Myocyte (in vitro differentiated cells): ENCODE results near the gene TMEFF1. TPM values are rescaled to one million over a fixed set of nuclear protein-coding genes. Genes with fewer than 3 reads are reported as not detected.
"Not testable (repeated sequence)": the region's sequence is repeated elsewhere in the genome, so short reads cannot be mapped to it uniquely, and the experiment has no call there.

Source experiments
- DNase-seq: peaks from one replicate; pipeline ENCODE4 v3.0.0-alpha.2; 2012; ENCODE audit warnings: low read depth
- total RNA-seq: library from RNA; depleted of rRNA; stranded (reverse); fragments of >200 nt; gene quantifications from 2 replicates; pipeline ENCODE4 v1.2.3, GENCODE V29; 2014

The TMEFF1 gene
- total RNA-seq, 1 donor from 2014 or later, result 5.6 TPM

GRCh38 chr9:100486479-100487176 lies 13.7 kb downstream of the TMEFF1 start:
- no peak for DNase-seq

- no peak for DNase-seq
Measured at GRCh38 chr9:100488177-100488576, 15.2 kb downstream of the TMEFF1 start.

DNA sequence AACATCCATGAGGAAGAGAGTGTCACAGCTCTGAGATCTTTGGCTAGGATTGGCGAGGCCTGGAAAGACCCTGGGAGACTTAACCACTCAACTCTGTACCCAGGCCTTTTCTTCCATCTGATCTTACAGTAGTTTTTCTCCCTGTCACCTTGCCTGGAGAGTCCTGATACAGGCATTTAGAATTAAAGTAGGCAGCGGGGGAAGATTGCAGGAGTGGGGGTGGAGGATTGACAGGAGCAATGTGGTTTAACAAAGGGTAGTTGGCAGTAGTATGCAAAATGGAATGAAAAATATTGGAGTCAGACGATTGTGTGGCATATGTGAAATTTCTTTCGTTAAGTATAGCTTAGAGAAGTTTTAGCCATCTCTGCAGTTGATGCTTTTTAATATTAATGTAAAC lies 16.9 kb downstream of the TMEFF1 start:
- DNase-seq, result no peak

DNA sequence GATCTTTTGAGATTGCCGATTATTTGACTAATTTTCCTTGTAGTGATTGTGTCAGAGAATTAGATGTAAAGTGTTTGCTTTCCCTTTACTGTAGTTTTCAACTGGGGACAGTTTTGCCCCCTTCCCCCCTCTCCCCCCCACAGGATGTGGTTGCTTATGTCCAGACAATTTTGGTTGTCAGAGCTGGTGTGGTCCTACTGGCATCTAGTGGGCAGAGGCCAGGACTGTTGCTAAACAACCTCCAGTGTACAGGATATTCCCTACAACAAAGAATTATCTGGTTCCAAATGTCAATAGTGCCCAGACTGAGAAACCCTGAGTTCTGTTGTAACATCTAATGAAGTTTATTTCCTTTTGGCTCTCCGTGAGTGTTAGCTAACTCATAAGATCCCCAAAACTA lies 20.0 kb downstream of the TMEFF1 start:
- peak; percentile 47 for DNase-seq

- no peak for DNase-seq
Measured at GRCh38 chr9:100498592-100498991, 25.6 kb downstream of the TMEFF1 start.

DNA sequence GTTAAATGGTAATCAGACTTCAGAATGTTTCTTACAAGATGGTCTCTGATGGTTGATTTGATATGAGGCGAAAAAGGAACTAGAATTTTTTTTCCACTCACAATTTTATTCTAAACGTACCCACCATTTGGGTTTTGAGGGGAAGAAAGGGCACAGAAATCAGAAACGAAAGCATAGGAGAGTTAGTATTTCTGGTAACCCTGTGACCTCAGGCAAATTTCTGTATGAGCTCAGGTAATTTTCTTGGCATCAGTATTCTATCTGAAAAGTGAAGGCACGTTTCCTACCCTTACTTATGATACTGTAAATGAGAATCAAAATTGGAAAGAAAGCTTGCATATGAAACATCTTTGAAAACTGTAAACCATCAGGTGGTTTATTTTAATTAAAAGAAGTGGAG lies 26.5 kb downstream of the TMEFF1 start:
- no peak for DNase-seq

GRCh38 chr9:100499866-100500265 lies 26.9 kb downstream of the TMEFF1 start:
- no peak for DNase-seq

DNA sequence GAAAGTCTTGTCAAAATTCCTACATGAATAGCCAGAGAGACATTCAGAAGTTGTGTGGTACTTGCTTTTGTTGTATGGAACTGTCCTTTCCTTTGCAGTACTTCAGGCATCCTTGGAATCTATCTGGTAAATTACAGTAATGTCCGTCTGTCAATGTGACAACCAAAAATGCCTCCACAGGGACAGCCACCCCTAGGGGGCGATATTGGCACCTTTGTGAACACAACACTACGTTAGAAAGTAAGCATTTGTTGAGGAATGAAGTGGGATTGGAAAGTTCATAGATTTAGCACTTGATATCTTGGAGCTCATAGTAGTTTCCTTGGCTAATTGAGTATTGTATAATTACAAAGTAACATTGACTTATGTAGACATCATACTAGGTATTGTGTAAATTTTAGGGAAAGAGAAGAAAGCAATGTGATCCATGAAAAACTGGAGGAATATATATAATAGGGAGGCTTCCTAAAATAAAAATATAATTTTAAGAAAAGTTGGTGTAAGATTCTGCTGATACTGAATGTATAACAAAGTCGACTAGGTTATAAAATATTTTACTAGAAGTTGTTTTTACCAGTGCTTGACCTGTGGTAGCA lies 32.7 kb downstream of the TMEFF1 start:
- DNase-seq, result peak; percentile 83

GRCh38 chr9:100507350-100507749 lies 34.4 kb downstream of the TMEFF1 start:
- DNase-seq, result peak; percentile 22

DNA sequence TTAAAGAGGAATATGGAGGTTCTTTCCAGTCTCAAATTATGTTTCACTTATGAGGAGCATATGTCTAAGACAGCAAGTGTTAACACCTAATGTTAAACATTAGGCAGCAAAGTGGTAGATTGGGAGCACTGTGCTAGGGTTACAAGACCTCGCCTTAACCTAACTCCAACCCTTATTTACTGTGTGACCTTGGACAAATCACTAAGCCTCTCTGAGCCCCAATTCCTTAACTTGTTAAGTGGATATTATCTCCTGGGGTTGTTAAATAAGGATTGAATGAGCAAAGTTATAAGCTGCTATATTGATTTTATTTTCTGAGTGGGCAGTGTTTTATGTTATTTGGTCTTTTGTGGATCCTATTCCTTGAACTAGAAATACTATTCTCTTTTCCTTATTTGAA lies 38.3 kb downstream of the TMEFF1 start:
- no peak for DNase-seq

- no peak for DNase-seq
Measured at GRCh38 chr9:100515578-100516494, 42.9 kb downstream of the TMEFF1 start.

GRCh38 chr9:100521282-100521681 lies 48.3 kb downstream of the TMEFF1 start:
- DNase-seq, result no peak

DNA sequence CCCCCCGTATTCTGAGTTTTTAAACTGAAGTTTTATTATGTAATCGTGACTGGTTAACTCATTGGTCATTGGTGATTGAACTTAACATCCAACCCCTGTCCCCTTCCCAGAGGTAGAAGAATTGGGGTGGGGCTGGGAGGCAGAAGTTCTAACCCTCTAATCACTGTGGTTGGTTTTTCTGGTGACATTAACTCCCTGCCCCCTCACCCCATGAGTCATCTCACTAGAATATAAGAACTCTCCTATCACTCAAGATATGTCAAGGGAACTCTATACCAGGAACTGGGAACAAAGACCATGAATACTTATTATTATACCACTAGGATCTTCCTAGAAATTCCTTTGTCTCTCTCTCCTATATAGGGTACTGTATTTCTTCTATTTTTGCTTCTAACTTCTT lies 52.6 kb downstream of the TMEFF1 start:
- DNase-seq, result peak; percentile 50

DNA sequence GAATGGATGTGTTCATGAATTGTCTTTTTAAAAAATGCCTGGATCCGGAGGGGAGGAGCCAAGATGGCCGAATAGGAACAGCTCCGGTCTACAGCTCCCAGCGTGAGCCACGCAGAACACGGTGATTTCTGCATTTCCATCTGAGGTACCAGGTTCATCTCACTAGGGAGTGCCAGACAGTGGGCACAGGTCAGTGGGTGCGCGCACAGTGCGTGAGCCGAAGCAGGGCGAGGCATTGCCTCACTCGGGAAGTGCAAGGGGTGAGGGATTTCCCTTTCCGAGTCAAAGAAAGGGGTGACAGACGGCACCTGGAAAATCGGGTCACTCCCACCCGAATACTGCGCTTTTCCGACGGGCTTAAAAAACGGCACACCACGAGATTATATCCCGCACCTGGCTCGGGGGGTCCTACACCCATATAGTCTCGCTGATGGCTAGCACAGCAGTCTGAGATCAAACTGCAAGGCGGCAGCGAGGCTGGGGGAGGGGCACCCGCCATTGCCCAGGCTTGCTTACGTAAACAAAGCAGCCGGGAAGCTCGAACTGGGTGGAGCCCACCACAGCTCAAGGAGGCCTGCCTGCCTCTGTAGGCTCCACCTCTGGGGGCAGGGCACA lies 54.3 kb downstream of the TMEFF1 start:
- DNase-seq, result not testable (repeated sequence)

DNA sequence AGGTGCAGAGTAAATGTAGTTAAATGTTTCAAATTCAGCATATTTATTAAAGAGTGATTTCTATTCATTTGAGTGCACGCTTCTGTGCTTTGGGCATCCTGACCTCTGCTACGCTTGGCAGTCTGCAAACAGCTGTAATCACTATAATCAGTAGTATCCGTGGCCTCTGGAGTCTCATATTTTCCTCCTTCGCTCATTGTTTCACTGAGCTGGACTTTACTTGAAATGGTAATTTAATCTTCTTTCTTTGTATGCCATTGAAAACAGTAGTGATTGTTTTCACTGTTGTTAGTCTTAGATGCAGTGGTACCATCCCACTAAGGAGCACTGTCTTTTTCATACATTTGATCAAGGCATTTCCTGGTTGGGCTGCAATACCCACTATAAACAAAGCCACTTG lies 61.5 kb downstream of the TMEFF1 start:
- DNase-seq, result no peak

GRCh38 chr9:100540327-100540726 lies 67.4 kb downstream of the TMEFF1 start:
- DNase-seq, result no peak

- no peak for DNase-seq
Measured at GRCh38 chr9:100549048-100549447, 76.1 kb downstream of the TMEFF1 start.

DNA sequence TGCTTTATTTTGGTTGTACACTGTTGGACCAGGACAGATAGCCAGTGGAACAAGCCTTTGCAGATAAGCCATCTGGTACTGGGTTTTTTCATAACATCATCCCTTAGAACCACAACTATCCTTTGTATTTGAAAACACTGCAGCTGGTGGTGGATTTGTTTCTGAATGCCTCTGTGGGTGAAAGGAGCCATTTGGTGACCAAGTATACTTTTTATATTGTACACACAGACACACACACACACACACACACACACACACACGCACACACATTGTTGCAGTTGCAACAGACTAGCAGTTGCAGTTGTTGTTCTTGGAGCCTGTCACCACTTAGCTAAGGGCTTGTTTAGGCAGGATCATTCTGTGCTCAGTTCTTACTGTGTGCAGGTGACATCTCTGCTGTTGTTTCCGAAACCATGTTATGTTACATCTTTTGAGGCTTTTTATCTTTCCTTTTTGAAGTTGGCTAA lies 82.0 kb downstream of the TMEFF1 start:
- DNase-seq, result peak; percentile 95

DNA sequence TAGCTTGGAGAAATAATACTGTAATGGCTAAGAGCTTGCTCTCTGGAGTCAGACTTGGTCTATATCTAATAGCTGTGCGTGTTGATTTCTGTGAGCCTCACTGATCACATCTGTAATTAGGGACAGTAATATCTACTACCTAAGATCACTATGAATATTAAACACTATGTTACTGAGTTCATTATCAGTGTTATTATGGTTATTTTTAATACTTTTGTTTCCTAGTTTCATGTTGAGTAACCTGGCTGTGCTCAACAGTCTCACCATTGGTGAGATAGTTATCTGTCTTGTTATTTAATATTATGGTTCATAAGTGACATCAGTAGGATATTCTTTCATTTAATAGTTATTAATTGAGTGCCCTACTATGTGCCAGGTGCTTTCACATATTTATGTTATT lies 82.5 kb downstream of the TMEFF1 start:
- no peak for DNase-seq

DNA sequence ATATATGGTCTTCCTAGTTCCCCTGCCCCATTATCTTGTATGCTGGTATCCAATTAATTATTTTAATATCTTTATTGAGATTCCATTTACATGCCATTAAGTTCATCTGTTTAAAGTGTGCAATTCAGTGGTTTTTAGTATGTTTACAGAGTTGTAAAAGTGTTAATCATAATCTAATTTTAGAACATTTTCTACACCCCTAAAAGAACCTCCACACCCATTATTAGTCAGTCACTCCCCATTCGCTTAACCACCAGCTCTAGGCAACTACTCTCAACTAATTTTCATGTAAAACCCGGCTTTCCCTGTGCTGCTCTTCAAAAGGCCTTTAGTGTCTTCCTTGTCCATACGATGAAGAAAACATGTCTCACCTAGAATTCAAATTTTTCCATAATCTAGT lies 84.1 kb downstream of the TMEFF1 start:
- no peak for DNase-seq

DNA sequence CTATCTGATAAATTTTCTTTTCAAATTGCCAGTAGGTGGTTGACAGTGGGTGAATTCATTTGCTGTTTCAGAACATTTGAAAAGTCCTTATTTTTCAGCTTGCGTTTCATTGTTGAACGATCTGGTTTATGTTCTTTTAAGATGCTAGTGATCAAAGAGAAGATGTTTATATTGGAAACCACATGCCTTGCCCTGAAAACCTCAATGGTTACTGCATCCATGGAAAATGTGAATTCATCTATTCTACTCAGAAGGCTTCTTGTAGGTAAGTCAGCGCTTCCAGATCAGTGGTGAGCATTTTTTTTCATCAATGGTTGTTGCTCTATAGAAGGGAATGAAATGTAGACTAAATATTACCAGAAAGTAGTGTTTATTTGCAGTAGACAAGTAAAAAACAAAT lies 88.3 kb downstream of the TMEFF1 start:
- no peak for DNase-seq

GRCh38 chr9:100567856-100568255 lies 94.9 kb downstream of the TMEFF1 start:
- DNase-seq, result no peak
